ENCODE results near the gene SUPT4H1.

Gene SUPT4H1

DNA sequence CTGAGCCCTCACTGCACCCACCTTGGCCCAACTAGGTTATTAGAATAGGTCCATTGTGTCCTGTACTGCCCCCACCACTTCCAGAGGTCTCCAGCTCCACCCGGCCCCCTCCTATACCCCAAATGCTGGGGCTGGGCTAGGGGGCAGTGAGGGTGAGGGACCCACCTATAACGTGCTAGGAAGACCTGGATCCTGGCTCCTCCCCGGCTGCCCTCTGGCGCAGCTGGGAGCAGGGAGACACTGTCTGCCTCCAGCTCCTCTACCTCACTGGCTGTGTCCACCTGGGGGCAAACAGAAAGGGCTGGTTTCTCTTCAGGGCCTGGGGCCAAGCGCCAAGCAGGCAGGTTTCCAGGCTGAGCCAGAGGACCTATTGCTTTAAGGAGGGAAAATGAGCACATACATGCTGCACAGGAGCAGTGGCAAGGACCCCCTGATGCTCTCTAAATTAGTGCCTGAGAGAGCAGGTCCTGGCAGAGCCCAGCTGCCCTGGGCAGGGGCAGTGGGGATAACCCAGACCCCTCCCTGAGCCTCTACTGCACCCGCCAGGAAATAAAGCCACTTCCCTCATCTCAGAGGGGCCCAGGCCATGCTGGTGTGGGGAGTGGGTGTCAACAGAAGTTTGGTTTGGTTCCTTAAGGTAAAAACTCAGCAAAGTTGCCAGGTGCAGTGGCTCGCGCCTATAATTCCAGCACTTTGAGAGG is 35.6 kb downstream of the SUPT4H1 start:
- DNase-seq: no peak

DNA sequence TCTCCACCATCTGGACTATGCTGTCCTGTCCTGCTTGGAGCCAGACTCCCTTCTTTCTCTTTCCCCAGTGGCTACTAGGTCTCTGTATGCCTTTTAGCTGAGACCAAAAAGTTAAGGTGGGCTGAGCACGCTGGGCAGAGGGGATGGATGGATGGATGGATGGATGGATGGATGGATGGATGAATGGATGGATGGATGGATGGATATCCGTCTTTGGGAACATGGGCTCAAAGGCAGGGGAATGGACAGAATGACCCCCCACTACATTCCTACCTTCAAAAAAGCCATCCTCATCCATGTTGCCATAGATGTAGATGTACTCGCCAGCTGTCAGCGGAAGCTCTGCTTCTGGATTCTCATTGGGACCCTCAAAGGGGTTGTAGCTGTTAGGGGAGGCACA is 36.3 kb downstream of the SUPT4H1 start:
- no peak for DNase-seq

DNA sequence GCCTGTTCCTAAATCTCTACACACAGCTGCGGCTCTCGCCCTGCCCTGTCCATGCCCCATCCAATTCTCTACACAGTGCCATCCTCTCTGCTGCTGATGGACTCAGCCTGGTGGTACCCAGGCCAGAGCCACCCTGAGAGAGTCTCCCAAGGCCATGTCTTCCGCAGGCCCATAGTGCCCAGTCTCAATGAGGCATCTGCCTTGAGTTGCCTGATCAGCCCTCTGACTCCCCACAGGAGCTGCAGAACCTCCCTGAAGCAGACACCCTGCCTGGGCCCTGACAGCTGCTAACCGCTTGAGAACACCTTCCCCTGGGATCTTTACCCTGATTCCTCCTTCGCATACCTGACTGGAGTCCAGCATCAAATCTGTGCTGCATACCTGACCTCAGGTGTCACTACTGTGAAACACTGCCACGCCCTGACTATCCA is 36.7 kb downstream of the SUPT4H1 start:
- DNase-seq: no peak

DNA sequence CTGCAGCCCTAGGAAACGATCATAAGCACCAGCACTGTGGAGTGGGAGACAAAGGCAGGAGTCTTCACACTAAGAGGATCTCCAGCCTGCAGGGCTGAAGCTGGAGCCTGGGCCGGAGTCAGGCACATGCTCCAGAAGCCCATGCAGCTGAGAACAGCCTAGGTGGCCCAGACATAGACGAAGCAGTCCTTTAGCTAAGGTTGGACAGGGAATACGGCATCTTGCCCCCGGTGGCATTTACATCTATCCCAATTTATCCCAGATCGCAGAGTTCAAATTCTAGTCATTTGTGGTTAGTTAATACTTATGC is 37.3 kb downstream of the SUPT4H1 start:
- DNase-seq: no peak

GRCh38 chr17:58313815-58314705 is 37.9 kb downstream of the SUPT4H1 start:
- DNase-seq: no peak

DNA sequence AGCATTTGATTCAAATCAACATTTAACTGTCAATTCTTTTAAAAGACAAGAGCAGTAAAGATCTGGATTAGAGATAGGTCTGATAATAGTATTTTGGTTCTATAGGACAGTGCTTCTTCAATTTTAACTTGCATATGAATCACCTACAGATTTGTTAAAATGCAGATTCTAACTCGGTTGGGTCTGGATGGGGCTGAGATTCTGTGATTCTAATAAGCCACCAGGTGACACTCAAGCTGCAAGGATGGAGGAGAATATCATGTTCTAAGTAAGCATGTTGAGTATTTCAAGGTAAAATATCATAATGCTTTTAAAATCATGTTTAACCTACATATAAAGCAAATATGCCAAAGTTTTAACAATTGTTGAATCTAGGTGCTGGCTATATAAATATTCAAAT is 39.2 kb downstream of the SUPT4H1 start:
- no peak for DNase-seq

DNA sequence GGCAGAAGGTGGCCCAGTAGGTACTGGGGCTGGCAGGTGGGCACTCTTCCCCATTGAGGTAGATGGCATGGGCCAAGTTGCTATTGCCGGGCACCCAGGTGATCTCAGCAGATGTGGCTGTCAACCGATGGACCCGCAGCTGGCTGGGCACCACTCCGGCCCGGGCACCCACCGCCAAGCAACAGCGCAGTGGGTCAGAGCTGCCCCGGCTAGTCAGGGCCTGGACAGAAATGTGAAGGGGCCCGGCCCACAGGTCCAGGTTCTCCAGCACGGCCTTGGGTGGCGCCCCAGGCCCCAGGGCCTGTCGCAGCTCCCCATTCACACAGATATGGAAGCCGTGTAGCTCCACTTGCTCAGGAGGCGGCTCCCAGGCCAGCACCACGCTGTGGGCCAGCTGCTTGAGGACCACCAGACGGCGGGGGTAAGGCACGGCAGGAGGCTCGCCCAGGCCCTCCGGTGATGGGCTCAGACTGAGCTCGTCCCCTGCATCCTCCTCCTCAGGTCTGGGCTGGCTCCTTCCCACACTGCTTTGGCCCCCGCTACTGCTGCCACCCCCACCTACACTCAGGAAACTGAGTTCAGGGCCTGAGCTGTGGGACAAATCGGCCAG is 39.9 kb downstream of the SUPT4H1 start:
- DNase-seq: no peak

GRCh38 chr17:58311429-58311894 is 40.5 kb downstream of the SUPT4H1 start:
- DNase-seq: no peak

DNA sequence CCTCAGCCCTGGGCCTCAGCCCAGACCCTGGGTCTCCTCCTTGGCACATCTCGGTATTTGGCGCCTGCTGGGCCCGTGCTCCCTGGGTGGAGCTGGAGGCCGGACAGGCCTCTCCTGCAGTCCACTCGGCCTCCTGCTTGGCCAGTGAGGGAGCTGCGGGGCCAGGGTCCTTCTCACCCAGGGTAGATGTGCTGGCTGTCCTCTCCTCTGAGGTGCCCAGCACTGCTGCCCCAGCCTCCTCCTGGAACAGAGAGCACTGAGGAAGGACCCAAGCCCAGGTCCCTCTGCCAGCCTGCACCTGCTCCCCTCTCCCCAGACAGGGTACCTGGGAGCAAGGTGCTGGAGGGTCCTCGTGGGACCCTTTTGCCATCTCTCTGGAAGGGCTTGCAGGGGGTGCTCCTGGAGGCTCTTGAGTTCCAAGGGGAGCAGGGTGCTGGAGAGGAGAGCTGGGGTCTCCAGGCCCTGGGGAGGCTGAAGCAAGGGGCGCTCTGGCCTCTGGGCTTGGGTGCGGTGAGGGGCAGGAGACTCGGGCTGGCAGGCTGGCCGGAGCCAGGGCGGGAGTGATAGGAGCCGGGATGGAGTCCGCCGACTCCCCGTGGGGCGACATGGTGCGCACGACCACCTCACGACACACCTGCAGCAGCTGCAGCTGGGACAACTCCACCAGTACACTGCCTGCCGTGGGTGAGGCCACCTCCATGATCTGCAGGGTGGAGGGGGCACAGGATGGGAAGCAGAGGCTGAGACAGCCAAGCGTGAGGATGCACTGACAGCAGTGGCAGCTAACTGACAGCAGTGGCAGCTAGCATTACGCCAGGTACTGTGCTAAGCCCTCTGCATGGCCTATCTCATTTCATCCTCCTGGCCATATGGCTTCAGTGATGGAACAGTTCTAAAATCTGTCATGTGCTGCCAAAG is 41.2 kb downstream of the SUPT4H1 start:
- DNase-seq: no peak

- no peak for DNase-seq
Measured at GRCh38 chr17:58309918-58310259, 42.1 kb downstream of the SUPT4H1 start.

DNA sequence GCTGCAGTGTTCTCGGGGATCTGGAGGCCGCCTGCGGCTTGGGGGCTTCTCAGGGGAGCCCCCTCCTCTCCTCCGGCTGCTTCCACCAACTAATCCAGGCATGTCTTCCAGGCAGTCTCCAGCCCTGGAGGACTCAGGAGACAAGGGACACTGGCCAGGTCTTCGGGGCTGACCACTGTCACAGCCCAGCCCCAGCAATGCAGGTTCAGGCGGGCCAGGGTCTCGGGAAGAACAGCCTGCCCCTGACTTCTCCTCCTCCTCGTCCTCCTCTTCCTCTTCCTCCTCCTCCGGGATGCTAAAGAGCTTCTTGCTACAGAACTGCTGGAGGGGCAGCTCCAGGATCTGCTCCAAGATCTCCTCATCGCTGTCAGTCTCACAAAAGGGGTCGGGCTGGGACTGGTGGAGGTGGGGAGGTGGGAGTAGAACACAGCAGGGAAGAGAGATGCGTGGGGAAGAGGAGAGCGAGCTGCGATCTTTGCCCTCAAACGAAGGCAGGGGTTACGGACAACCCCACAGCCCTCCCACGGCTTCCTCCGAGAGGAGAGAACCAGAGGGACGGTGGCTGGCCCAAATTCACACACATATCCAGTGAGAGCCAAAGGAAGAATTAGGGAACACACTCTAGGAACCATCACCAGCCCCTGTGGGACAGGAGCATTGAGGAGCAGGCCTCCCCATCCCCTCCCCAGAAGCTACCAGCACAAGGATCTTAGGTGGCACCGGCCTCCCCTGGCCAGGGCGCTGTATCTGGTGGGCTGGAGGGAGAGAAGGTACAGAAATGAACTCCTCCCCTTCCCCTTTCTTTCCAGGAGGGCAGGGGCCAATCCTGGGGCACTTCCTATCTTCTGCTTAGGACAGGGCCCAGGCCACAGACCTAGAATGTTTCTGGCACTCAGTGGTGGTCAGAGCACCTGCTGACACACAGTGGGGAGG is 42.8 kb downstream of the SUPT4H1 start:
- no peak for DNase-seq

GRCh38 chr17:58308173-58308984 is 43.6 kb downstream of the SUPT4H1 start:
- DNase-seq: no peak

- no peak for DNase-seq
Measured at GRCh38 chr17:58307468-58308172, 44.4 kb downstream of the SUPT4H1 start.

GRCh38 chr17:58306131-58306951 is 45.7 kb downstream of the SUPT4H1 start:
- no peak for DNase-seq

DNA sequence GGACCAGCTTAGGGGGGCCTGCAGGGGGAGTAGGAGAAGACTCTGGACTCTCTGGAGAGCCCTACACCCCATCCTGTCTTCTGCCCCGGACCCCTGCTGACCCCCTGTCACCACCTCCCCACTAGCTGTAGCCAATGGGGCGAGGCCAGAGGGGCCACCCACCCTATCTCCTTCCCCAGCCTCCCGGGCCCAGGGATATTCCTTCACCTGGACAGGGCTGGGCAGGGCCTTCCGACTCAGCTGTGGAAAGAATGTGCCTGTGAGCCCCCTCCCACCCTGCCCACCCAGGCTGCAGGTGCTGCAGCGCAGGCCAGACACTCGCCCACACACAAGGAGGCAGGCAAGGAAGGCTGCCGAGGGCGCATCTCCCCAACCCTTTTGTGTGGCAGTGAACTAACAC is 46.4 kb downstream of the SUPT4H1 start:
- DNase-seq: no peak

DNA sequence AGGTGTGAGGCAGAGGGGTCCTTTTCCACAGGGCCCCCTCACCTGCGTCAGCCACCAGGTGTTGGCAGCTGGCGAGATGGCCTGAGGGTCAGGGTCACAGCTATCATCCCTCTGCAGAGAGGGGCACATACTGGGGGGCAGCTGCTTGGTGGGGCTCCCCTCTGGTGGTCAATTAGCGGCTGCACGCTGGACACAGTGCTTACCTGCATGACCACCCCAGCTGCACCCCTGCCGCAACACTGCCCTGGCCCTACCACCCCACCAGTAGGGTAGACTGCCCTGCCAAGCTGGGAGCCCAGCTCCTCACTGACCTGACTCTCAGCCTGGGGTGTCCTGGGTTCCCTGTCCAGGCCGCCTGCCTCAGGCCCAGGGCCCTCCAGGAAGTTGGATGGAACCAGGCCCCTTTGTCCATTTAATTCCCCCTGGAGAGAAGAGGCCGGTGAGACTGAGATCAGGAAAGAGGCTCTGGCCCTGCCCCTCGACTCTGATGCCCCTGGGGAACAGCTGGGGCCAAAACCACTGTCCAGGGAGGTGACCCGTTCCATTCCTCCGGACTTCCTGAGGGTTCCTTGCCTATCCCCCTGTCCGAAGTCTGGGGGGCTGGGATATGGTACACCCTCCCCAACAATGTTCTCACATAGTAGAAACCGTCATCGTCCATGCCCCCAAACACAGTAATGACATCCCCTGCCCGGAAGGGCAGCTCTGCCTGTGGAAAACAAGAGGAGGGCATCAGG is 47.1 kb downstream of the SUPT4H1 start:
- DNase-seq: no peak

DNA sequence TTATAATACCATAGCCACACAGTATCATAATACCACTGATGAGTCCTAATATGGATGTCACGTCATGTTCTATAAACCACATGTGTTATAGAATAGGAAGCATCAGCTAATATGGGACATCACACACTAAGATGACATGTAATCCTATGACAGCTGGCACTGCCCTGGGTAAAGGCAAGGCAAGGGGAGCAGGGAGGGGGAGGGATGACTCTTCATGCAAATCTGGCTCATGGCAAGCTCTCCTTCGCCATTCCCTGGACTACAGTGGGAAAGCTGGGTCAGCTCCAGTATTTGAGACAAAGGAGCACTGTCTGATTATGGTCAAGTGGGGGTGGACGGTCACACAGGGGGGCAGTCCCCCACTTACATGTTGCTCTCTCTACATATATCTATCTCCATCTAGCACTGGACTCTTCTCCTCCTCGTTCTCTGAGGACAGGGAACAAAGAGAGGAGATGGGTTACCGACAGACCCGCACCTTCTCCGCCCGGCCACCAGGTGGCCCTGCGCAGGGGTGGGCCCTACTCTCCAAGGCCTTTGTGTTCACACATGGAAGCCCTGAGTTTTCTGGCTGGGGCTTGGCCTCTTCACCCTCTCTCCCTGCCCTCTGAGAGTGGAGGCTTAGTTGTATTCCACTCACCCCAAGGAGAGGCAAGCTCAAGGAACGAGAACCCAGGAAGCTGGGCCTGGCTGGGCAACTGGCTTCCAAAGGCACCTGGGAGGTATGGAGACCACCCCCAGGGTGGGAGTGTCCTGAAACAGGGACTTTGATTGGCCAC is 47.8 kb downstream of the SUPT4H1 start:
- peak; percentile 40 for DNase-seq

All from stimulated activated naive CD4-positive, alpha-beta T cell treated with Interleukin-2 at 50 U/mL for 16 hours (primary cell).